MV-4-11 (cell line): ENCODE data around the gene SLC12A3.
A peak's percentile ranks its signal among the peaks of the same experiment; 100 is the strongest.
"Not testable (repeated sequence)": the region's sequence is repeated elsewhere in the genome, so short reads cannot be mapped to it uniquely, and the experiment has no call there.

Experiments
- DNase-seq: peaks from one replicate; lab custom pipeline; 2025; lab: John Stamatoyannopoulos, UW

The SLC12A3 gene

GRCh38 chr16:56868766-56869165 lies 3.8 kb downstream of the SLC12A3 start:
- not testable (repeated sequence) for DNase-seq

GRCh38 chr16:56869513-56870275 lies 4.7 kb downstream of the SLC12A3 start:
- peak; percentile 75 for DNase-seq

DNA sequence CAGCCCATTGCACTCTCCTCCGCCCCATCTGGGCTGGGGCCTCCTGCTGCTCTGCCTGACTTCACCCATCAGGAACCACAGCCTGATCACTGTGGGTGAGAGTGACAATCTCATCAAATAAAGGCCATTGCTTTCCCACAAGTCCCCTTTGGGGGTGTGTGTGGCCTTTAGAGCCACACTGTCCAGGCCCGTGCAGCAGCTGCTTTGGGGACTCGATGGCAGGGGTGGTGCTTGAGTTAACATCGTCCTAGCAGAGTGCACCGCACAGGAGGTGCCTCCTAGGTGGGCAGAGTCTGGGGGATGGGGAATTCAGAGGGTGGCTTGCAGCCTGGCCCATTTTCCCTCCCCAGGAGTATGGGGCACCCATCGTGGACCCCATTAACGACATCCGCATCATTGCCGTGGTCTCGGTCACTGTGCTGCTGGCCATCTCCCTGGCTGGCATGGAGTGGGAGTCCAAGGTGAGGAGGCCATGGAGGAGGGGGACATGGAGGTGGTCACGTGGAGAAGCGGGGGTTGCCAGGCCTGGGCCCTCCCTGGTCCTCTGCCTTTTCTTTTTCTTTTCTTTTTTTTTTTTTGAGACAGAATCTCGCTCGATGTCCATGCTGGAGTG lies 5.4 kb downstream of the SLC12A3 start:
- peak; percentile 49 for DNase-seq

DNA sequence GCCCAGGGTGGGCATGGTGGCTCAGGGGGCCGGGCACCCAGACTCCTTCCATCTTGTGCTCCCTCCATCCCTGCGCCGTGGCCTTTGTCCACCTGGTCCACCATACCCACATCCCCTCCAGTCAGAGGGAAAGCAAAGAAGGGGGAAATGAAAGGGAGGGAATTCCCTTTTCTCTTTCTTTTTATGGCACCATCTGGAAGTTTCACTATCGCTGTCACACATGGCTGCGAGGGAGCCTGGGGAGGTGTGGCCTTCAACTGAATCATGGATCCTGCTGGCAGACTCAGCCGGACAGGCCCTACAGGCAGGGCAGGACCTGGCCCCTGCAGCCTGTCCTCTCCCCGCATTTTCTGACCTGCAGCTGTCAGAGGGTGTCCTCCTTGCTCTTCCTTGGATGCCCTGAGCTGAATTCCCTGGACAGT lies 6.2 kb downstream of the SLC12A3 start:
- peak; percentile 95 for DNase-seq

- DNase-seq: peak; percentile 99
Observed at GRCh38 chr16:56872863-56873391, 7.9 kb downstream of the SLC12A3 start.

- no peak for DNase-seq
Observed at GRCh38 chr16:56874800-56875199, 9.8 kb downstream of the SLC12A3 start.

- no peak for DNase-seq
Observed at GRCh38 chr16:56876048-56876447, 11.0 kb downstream of the SLC12A3 start.

DNA sequence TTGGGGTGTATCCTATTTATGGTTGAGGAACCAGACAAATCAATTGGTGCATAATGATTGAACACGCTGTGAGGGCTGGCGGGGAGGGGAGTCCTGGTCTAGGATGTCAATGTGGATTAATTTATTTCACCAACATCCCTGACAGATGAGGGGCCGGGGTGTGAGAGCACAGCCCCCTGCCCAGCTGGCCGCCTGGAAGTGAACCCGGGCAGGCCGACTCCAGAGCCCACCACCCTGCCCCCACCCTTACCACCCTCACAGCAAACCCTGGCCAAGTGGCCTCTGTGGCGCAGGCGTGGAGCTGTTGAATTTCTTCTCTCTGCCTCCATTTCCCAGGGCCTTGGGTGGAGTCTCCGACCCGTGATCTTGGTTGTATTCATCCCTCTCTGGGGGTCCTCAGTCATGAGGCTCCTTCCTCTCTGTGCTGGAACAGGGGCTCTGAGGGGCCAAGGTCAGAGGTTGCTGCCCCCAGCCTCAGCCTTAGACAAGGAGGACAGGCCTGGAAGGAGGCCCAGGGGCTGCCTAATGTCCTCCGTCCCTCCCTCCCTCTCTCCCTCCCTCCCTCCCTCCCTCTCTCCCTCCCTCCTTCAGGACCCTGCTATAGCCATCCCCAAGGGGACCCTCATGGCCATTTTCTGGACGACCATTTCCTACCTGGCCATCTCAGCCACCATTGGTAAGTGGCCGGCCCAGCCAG lies 12.6 kb downstream of the SLC12A3 start:
- no peak for DNase-seq

- no peak for DNase-seq
Observed at GRCh38 chr16:56878282-56878854, 13.4 kb downstream of the SLC12A3 start.

GRCh38 chr16:56879276-56879675 lies 14.3 kb downstream of the SLC12A3 start:
- no peak for DNase-seq

GRCh38 chr16:56880176-56880575 lies 15.2 kb downstream of the SLC12A3 start:
- no peak for DNase-seq

- no peak for DNase-seq
Observed at GRCh38 chr16:56880685-56881084, 15.7 kb downstream of the SLC12A3 start.

GRCh38 chr16:56882077-56882800 lies 17.2 kb downstream of the SLC12A3 start:
- DNase-seq: no peak

- no peak for DNase-seq
Observed at GRCh38 chr16:56883586-56883985, 18.6 kb downstream of the SLC12A3 start.

DNA sequence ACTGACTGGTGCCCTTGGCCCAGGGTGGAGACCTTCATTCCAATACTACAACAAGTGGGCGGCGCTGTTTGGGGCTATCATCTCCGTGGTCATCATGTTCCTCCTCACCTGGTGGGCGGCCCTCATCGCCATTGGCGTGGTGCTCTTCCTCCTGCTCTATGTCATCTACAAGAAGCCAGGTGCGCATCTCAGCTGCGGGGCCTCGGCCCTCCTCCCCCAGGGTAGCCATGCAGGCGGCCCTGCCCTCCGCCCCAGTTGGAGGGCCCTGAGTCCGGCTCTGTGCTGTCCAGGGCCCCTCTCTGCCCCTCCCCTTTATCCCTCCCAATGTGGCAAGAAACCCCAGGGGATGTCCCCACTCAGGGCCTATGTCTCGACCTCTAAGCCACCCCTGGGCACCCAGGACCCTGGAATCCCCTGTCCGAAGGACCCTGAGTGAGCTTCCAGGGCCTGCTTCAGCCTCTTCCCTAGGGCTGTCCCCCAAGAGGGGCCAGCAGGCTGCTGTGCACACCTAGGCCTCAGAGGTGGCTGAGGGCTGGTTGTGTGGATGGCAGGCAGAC lies 19.1 kb downstream of the SLC12A3 start:
- no peak for DNase-seq

DNA sequence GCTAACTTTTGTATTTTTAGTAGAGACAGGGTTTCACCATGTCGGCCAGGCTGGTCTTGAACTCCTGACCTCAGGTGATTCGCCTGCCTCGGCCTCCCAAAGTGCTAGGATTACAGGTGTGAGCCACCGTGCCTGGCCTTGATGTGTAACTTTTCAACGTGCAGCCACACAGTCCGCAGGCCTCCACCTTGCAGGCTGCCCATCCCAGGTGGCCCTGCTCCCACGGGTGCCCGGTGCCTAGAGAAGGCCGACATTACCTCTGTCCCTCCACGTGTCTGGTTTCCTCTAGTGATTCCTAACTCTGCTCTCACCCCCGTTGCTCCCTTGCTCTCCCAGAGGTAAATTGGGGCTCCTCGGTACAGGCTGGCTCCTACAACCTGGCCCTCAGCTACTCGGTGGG lies 19.9 kb downstream of the SLC12A3 start:
- DNase-seq: not testable (repeated sequence)

DNA sequence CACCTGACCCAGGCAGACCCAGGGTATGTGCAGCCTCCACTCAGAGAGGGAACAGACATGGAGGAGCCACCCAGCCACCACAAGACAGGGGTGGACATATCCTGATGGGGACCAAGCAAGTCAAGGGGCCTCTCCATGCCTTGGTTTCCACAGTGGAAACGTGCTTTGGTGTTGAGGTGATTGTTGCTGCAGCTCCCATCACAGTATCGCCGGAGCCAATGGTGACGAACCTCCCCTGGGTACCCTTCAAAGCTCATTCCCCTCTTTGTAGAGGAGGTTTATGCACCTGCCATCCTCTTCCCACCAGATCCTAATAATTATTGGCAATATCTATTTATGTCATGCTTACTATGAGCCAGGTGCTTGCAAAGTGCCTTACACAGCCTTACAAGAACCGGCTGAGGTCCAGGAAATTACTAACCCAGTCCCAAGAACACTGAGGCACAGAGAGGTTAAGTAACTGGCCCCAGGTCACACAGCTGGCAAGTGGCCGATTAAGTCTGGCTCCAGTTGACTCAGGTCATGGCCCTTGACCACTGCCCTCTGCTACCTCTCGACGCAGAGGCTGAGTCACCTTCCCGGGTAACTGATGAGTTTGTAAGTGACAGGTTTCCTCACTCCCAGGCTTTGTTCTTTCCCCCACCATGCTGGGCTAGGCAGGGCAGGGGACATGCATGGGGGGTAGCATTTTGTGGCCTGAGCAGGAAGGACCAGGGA lies 20.6 kb downstream of the SLC12A3 start:
- no peak for DNase-seq

DNA sequence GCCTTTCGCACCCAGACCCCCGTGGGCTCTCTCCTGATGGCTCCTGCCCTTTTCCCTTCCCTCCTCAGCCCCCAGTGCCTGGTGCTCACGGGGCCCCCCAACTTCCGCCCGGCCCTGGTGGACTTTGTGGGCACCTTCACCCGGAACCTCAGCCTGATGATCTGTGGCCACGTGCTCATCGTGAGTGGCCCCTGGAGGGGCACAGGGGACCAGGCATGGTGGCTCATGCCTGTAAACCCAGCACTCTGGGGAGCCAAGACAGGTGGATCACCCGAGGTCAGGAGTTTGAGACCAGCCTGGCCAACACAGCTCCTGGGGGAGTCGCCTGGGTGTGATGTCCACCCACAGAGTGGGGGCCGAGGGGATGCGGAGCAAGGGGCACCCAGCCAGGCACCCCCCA lies 21.3 kb downstream of the SLC12A3 start:
- no peak for DNase-seq

DNA sequence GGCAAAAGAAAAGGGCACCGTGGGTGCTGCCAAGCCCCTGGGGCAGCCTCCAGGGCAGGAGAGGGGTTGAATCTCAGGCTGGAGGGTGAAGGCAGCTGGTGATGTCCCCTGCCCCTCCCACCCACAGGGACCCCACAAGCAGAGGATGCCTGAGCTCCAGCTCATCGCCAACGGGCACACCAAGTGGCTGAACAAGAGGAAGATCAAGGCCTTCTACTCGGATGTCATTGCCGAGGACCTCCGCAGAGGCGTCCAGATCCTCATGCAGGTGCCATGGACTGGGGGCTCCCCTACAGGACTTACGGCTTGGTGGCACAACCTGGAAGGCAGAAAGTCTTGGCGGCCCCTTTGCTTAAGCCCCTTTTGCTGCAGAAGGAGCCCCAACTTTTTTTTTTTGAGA lies 21.8 kb downstream of the SLC12A3 start:
- no peak for DNase-seq

DNA sequence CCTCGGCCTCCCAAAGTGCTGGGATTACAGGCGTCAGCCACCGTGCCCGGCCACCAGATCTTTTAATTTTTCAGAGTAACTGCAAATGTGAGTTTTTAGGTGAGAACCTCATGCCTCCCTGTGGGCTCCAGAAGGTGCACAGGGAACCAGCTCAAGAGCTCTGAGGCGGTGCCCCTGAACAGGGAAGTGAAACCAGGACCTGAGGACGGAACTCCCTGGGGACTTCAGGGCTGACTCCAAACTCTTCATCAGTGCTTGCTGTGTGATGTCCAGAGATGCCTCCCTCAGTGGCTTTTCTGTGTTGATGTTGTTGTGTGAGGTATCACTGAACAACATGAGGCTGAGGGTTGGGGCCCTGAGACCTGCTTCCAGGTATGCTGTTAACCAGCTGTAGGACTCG lies 23.8 kb downstream of the SLC12A3 start:
- peak; percentile 85 for DNase-seq

GRCh38 chr16:56889206-56889605 lies 24.2 kb downstream of the SLC12A3 start:
- DNase-seq: no peak
